KMS-11 (cell line): Measurements from ENCODE around the gene TNS2.

ENCODE experiments used
- H2AFZ ChIP-seq: fragments of 200-600 bp; sonication (generic); 2 replicates; pipeline ENCODE4 v1.6.1; 2016; ENCODE audit warnings: antibody characterized with exemption, mixed run types, low read depth
- H3K27ac ChIP-seq: fragments of 200-600 bp; sonication (generic); 2 replicates; pipeline ENCODE4 v1.6.1; 2016; ENCODE audit warnings: mild to moderate bottlenecking, mixed run types
- H3K27me3 ChIP-seq: fragments of 200-600 bp; sonication (generic); 2 replicates; pipeline ENCODE4 v1.6.1; 2017; ENCODE audit warnings: mild to moderate bottlenecking, low read depth, mixed run types, moderate library complexity; ENCODE audit not compliant: insufficient read depth
- H3K36me3 ChIP-seq: fragments of 200-600 bp; sonication (generic); 2 replicates; pipeline ENCODE4 v1.6.1; 2017; ENCODE audit warnings: mild to moderate bottlenecking, mixed run types; ENCODE audit not compliant: insufficient read depth
- H3K4me1 ChIP-seq: fragments of 200-600 bp; sonication (generic); 2 replicates; pipeline ENCODE4 v1.6.1; 2016; ENCODE audit warnings: mild to moderate bottlenecking, low read depth, mixed run types; ENCODE audit not compliant: poor library complexity, severe bottlenecking
- H3K4me2 ChIP-seq: fragments of 200-600 bp; sonication (generic); 2 replicates; pipeline ENCODE4 v1.7.0; 2016; ENCODE audit warnings: mild to moderate bottlenecking, mixed run types
- H3K4me3 ChIP-seq: fragments of 200-600 bp; sonication (generic); IDR thresholded peaks from 2 replicates; pipeline ENCODE4 v1.6.1; 2017; ENCODE audit warnings: low read depth, low read length, mixed read lengths; ENCODE audit not compliant: insufficient read depth
- H3K79me2 ChIP-seq: fragments of 200-600 bp; sonication (generic); 2 replicates; pipeline ENCODE4 v1.6.1; 2016; ENCODE audit warnings: low read depth, mixed run types; ENCODE audit not compliant: insufficient read depth
- H3K9ac ChIP-seq: fragments of 200-600 bp; sonication (generic); 2 replicates; pipeline ENCODE4 v1.6.1; 2016; ENCODE audit warnings: mild to moderate bottlenecking, mixed run types
- H4K20me1 ChIP-seq: fragments of 200-600 bp; sonication (generic); 2 replicates; pipeline ENCODE4 v1.6.1; 2016; ENCODE audit warnings: mild to moderate bottlenecking, mixed run types; ENCODE audit not compliant: insufficient read depth
- CTCF ChIP-seq: fragments of 200-600 bp; sonication (generic); conservative IDR thresholded peaks from 2 replicates; pipeline ENCODE4 v1.6.1; 2017; ENCODE audit warnings: low read depth, mild to moderate bottlenecking, antibody characterized with exemption, low read length, moderate library complexity, mixed read lengths

TNS2 gene

GRCh38 chr12:53055471-53056266, 5.8 kb downstream of the TNS2 start:
- H3K9ac ChIP-seq, result no peak overlapping the region
- TF ChIP-seq CTCF, result no peak
- H3K4me2 ChIP-seq, result no peak overlapping the region
- no peak overlapping the region for H2AFZ ChIP-seq
- H3K4me1 ChIP-seq, result peaks cover 6% of the 10 kb centered on the region
- no peaks in the 10 kb centered on the region for H3K79me2 ChIP-seq
- H3K4me3 ChIP-seq, result no peak overlapping the region
- no peaks in the 10 kb centered on the region for H3K36me3 ChIP-seq
- H3K27me3 ChIP-seq, result peaks cover 14% of the 10 kb centered on the region; the same call in 1 of the 2 replicates
- no peaks in the 10 kb centered on the region for H4K20me1 ChIP-seq
- H3K27ac ChIP-seq, result no peak overlapping the region

GRCh38 chr12:53056296-53056695, 6.4 kb downstream of the TNS2 start:
- no peak overlapping the region for H2AFZ ChIP-seq

GRCh38 chr12:53056901-53057300, 7.0 kb downstream of the TNS2 start:
- no peak for TF ChIP-seq CTCF

More at GRCh38 chr12:53056296-53056695, 6.4 kb downstream of the TNS2 start:
- H3K4me2 ChIP-seq, result no peak overlapping the region
- no peaks in the 10 kb centered on the region for H3K79me2 ChIP-seq
- no peak overlapping the region for H3K4me3 ChIP-seq
- peaks cover 7% of the 10 kb centered on the region for H3K4me1 ChIP-seq
- no peaks in the 10 kb centered on the region for H4K20me1 ChIP-seq
- no peak for TF ChIP-seq CTCF
- H3K27me3 ChIP-seq, result peaks cover 14% of the 10 kb centered on the region; the same call in 1 of the 2 replicates
- H3K9ac ChIP-seq, result no peak overlapping the region
- H3K27ac ChIP-seq, result no peak overlapping the region
- no peaks in the 10 kb centered on the region for H3K36me3 ChIP-seq

GRCh38 chr12:53057816-53058500, 8.1 kb downstream of the TNS2 start:
- no peak for TF ChIP-seq CTCF
- H3K27me3 ChIP-seq, result peaks cover 14% of the 10 kb centered on the region; the same call in 1 of the 2 replicates
- no peak overlapping the region for H2AFZ ChIP-seq
- no peak overlapping the region for H3K4me2 ChIP-seq
- H4K20me1 ChIP-seq, result no peaks in the 10 kb centered on the region
- peaks cover 12% of the 10 kb centered on the region for H3K4me1 ChIP-seq
- H3K36me3 ChIP-seq, result no peaks in the 10 kb centered on the region
- H3K4me3 ChIP-seq, result no peak overlapping the region
- no peak overlapping the region for H3K27ac ChIP-seq
- no peaks in the 10 kb centered on the region for H3K79me2 ChIP-seq
- H3K9ac ChIP-seq, result no peak overlapping the region

More at GRCh38 chr12:53056901-53057300, 7.0 kb downstream of the TNS2 start:
- Histone ChIP-seq H3K27ac (no peak overlapping the region), H3K4me2 (no peak overlapping the region), H2AFZ (no peak overlapping the region), H3K4me1 (peaks cover 12% of the 10 kb centered on the region), H3K4me3 (no peak overlapping the region), H3K79me2 (no peaks in the 10 kb centered on the region), H4K20me1 (no peaks in the 10 kb centered on the region), H3K27me3 (peaks cover 14% of the 10 kb centered on the region; the same call in 1 of the 2 replicates), H3K36me3 (no peaks in the 10 kb centered on the region), H3K9ac (no peak overlapping the region)
